NCI-H2107 treated with DMSO at 0.1 percent for 48 hours (cell line): ENCODE measurements around the gene RNPEPL1.

Experiments
- DNase-seq: peaks from one replicate; lab custom pipeline; 2025; ENCODE audit not compliant: unreplicated experiment; lab: John Stamatoyannopoulos, UW

Gene RNPEPL1

GRCh38 chr2:240622531-240623235, 54.4 kb downstream of the RNPEPL1 start:
- DNase-seq: no peak

DNA sequence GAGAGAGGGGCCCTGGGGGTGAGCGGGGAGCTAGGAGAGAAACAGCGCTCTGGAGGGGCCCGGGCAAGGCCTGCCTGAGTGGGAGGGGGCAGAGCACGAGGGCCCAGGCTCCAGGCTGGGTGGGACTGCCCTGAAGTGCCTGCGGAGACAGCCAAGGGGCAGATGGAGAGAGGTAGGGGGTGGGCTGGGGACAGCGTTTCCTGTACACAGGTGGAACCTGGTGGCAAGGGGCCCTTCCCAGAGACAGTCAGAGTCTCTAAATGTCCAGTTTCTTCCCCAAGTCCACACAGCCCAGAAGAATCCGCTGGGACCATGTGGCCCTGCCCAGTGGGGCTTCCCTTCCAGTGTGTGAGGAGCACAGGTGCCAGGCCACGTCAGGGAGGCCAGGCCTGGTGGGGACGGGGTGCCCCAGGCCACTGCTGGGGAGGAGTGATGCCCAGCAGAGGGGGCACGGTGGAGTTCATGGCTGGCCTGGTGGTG, 55.3 kb downstream of the RNPEPL1 start:
- no peak for DNase-seq

GRCh38 chr2:240624011-240624949, 56.0 kb downstream of the RNPEPL1 start:
- no peak for DNase-seq

- no peak for DNase-seq
Measured at GRCh38 chr2:240624950-240625621, 56.8 kb downstream of the RNPEPL1 start, which contains the start of gene GPR35. Gene GPR35 (plus strand): TSS chr2:240625480. CDS start chr2:240629953, 4,473 bp downstream.

- no peak for DNase-seq
Measured at GRCh38 chr2:240626531-240627300, 58.4 kb downstream of the RNPEPL1 start.

DNA sequence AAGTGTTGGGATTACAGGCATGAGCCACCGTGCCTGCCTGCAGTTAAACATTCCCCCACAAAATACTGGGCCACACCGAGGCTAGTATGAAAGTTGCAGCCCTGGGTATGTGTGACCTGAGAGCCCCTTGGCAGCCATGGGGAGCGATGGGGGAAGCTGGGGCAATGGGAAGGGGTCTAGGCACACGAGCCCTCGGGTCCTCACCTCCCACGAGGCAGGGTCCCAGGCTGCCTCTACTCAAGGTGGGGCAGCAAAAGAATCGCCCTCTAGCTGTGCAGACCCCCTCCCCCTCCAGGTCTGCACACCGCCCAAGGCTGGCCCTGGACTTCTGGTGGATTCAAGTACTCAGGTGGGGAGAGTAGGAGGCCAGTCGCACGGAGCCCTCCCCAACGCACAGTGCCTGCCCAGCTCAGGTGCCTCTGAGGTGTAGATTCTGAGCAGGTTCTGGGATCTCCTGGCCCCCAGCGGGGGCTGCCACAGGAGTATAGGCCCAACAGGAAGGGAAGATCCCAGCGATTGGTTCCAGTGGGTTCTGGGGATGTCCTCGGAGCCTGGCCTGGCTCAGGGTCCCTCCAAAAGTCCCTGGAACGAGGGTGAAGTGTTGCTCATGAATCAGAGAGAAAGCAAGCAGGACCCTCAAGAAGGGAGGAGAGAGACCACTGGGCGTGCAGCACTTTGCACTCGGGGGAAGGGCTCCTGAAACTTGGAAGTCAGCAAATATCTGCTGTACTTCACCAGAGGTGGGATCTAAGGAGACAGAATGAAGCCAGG, 59.6 kb downstream of the RNPEPL1 start:
- DNase-seq: no peak

DNA sequence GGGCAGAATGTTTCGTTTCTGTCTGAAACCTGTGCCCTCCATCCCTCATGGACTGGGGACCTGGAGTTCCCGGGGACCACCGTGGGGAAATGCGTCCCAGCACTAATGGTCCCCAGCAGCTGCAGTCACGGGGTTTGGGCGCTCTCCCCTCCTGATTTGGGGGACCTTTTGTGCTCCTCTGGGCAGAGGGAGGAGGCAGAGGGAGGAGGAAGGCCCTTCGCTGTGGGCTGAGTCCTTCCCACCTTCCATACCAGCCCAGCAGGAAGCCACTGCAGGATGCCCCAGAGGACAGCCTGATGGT, 60.2 kb downstream of the RNPEPL1 start:
- DNase-seq: no peak

DNA sequence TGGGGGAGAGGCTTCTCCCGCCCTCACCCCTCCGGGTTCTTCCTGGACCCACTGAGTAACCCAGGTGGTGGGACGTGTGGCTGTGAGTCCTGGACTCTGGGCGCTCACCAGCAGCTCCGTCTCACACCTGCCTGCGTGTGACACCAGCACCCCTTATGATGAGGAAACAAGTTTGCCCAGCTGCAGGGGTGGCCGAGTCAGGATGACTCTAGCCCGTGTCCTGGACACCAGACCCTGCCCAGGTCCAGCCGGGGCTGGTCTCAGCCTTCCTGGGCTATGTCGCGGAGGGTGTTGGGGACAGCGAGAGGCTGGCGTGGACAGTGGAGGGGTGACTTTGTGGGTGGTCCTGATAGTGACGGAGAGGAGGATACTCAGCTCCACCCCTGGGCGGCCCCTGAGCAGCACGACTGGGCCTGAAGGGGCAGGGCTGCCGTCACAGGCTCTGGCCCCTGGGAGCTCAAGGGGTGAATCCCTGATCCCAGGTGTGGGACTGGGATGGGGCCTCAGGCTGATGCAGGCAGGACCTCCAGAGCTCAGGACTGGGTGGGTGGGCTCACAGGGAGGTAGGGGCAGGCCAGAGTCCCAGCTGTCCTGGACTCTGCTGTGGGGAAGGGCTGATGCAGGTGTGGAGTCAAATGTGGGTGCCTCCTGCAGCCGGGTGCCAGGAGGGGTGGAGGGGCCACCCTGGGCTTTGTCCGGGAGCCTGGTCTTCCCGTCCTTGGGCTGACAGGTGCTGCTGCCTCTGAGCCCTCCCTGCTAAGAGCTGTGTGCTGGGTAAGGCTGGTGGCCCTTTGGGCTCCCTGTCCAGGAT, 60.7 kb downstream of the RNPEPL1 start:
- DNase-seq: no peak

- no peak for DNase-seq
Measured at GRCh38 chr2:240629619-240629967, 61.3 kb downstream of the RNPEPL1 start.

GRCh38 chr2:240629968-240630770, 61.9 kb downstream of the RNPEPL1 start:
- DNase-seq: no peak
